Middle frontal gyrus (tissue), 1 donor: ENCODE measurements around the gene ZNF117.
"Not testable (repeated sequence)": the region's sequence is repeated elsewhere in the genome, so short reads cannot be mapped to it uniquely, and the experiment has no call there.

ENCODE experiments used
- DNase-seq: peaks from one replicate; pipeline ENCODE4 v3.0.0-alpha.2; 2015; ENCODE audit warnings: low spot score; ENCODE audit errors: extremely low spot score

The ZNF117 gene

GRCh38 chr7:64997164-64997908, 6.5 kb upstream of the ZNF117 start:
- DNase-seq, result no peak

GRCh38 chr7:64996305-64996704, 5.5 kb upstream of the ZNF117 start:
- DNase-seq, result no peak

- DNase-seq, result no peak
Observed at GRCh38 chr7:64993901-64994300, 3.1 kb upstream of the ZNF117 start.

- DNase-seq, result no peak
Observed at GRCh38 chr7:64992971-64993370, 2.1 kb upstream of the ZNF117 start.

GRCh38 chr7:64990216-64990615, 620 bp downstream of the ZNF117 start:
- no peak for DNase-seq

- DNase-seq, result no peak
Observed at GRCh38 chr7:64978497-64979203, 12.2 kb downstream of the ZNF117 start.

GRCh38 chr7:64965594-64965993, 25.2 kb downstream of the ZNF117 start:
- DNase-seq, result no peak

- no peak for DNase-seq
Observed at GRCh38 chr7:64959072-64959747, 31.6 kb downstream of the ZNF117 start.

- DNase-seq, result peak; percentile 41
Observed at GRCh38 chr7:64951250-64951848, 39.5 kb downstream of the ZNF117 start.

- not testable (repeated sequence) for DNase-seq
Observed at GRCh38 chr7:64950673-64951072, 40.2 kb downstream of the ZNF117 start.

- DNase-seq, result not testable (repeated sequence)
Observed at GRCh38 chr7:64948774-64949173, 42.1 kb downstream of the ZNF117 start.

GRCh38 chr7:64947252-64948000, 43.4 kb downstream of the ZNF117 start:
- DNase-seq, result no peak

GRCh38 chr7:64946772-64947171, 44.1 kb downstream of the ZNF117 start:
- DNase-seq, result no peak

GRCh38 chr7:64945503-64946175, 45.2 kb downstream of the ZNF117 start:
- no peak for DNase-seq

GRCh38 chr7:64944667-64945502, 46.0 kb downstream of the ZNF117 start:
- DNase-seq, result not testable (repeated sequence)

- not testable (repeated sequence) for DNase-seq
Observed at GRCh38 chr7:64940021-64940420, 50.8 kb downstream of the ZNF117 start.

GRCh38 chr7:64938540-64938939, 52.3 kb downstream of the ZNF117 start:
- DNase-seq, result no peak

GRCh38 chr7:64934478-64934877, 56.4 kb downstream of the ZNF117 start:
- no peak for DNase-seq
